H9 (cell line): Measurements from ENCODE around the gene GAR1. TPM values are rescaled to one million over a fixed set of nuclear protein-coding genes. Genes with fewer than 3 reads are reported as not detected.

Experiments
- DNase-seq: peaks from one replicate; pipeline ENCODE4 v3.0.0-alpha.2; 2017
- H2AFZ ChIP-seq: one replicate; pipeline ENCODE4 v1.6.1; 2013; ENCODE audit warnings: mild to moderate bottlenecking, low read length, control low read depth, moderate library complexity
- H2AK5ac ChIP-seq: 2 replicates; pipeline ENCODE4 v1.6.1; 2013; ENCODE audit warnings: low read length, control low read depth, mixed read lengths; ENCODE audit not compliant: insufficient read length
- H2BK120ac ChIP-seq: one replicate; pipeline ENCODE4 v1.6.1; 2013; ENCODE audit warnings: low read depth, mild to moderate bottlenecking, low read length, control low read depth, inconsistent platforms; ENCODE audit not compliant: poor library complexity, severe bottlenecking
- H2BK12ac ChIP-seq: 2 replicates; pipeline ENCODE4 v1.6.1; 2013; ENCODE audit warnings: low read length, control low read depth, mixed read lengths, low read depth; ENCODE audit not compliant: insufficient read length
- H2BK15ac ChIP-seq: 2 replicates; pipeline ENCODE4 v1.6.1; 2013; ENCODE audit warnings: low read depth, low read length, control low read depth
- H2BK20ac ChIP-seq: one replicate; pipeline ENCODE4 v1.6.1; 2013; ENCODE audit warnings: low read depth, mild to moderate bottlenecking, low read length, control low read depth, inconsistent platforms; ENCODE audit not compliant: poor library complexity, severe bottlenecking
- H2BK5ac ChIP-seq: 2 replicates; pipeline ENCODE4 v1.6.1; 2013; ENCODE audit warnings: low read length, control low read depth, mixed read lengths; ENCODE audit not compliant: insufficient read length
- H3K14ac ChIP-seq: 2 replicates; pipeline ENCODE4 v1.6.1; 2013; ENCODE audit warnings: low read length, control low read depth; ENCODE audit not compliant: insufficient read depth
- H3K18ac ChIP-seq: 2 replicates; pipeline ENCODE4 v1.6.1; 2013; ENCODE audit warnings: low read depth, mild to moderate bottlenecking, mixed read lengths, low read length, control low read depth; ENCODE audit not compliant: insufficient read length
- H3K23ac ChIP-seq: 2 replicates; pipeline ENCODE4 v1.6.1; 2013; ENCODE audit warnings: low read length, control low read depth, mixed read lengths, low read depth; ENCODE audit not compliant: insufficient read length
- H3K23me2 ChIP-seq: 2 replicates; pipeline ENCODE4 v1.6.1; 2013; ENCODE audit warnings: low read depth, mild to moderate bottlenecking, mixed read lengths, low read length, control low read depth; ENCODE audit not compliant: insufficient read length, poor library complexity, severe bottlenecking
- H3K27ac ChIP-seq: 2 replicates; pipeline ENCODE4 v1.5.1; 2013; ENCODE audit warnings: low read length, control low read depth, mixed read lengths, low read depth; ENCODE audit not compliant: insufficient read length
- H3K27me3 ChIP-seq: 2 replicates; pipeline ENCODE4 v1.6.1; 2013; ENCODE audit warnings: low read length, control low read depth, inconsistent platforms; ENCODE audit not compliant: insufficient read depth
- H3K4ac ChIP-seq: 2 replicates; pipeline ENCODE4 v1.6.1; 2013; ENCODE audit warnings: low read depth, mild to moderate bottlenecking, control low read depth, inconsistent platforms, low read length, moderate library complexity
- H3K4me1 ChIP-seq: 2 replicates; pipeline ENCODE4 v1.6.1; 2013; ENCODE audit warnings: low read length, control low read depth, inconsistent platforms; ENCODE audit not compliant: insufficient read depth
- H3K4me2 ChIP-seq: 2 replicates; pipeline ENCODE4 v1.6.1; 2013; ENCODE audit warnings: low read length, control low read depth, mixed read lengths; ENCODE audit not compliant: insufficient read length, insufficient read depth
- H3K56ac ChIP-seq: 2 replicates; pipeline ENCODE4 v1.6.1; 2013; ENCODE audit warnings: low read depth, mild to moderate bottlenecking, mixed read lengths, low read length, control low read depth; ENCODE audit not compliant: insufficient read length
- H3K79me1 ChIP-seq: 2 replicates; pipeline ENCODE4 v1.6.1; 2013; ENCODE audit warnings: low read depth, mild to moderate bottlenecking, moderate library complexity, low read length, control low read depth, inconsistent platforms; ENCODE audit not compliant: insufficient read depth, poor library complexity, severe bottlenecking
- H3K79me2 ChIP-seq: 2 replicates; pipeline ENCODE4 v1.6.1; 2013; ENCODE audit warnings: low read length, control low read depth, inconsistent platforms; ENCODE audit not compliant: insufficient read depth
- H3K9ac ChIP-seq: 2 replicates; pipeline ENCODE4 v1.6.1; 2013; ENCODE audit warnings: low read length, control low read depth, mixed read lengths; ENCODE audit not compliant: insufficient read length; ENCODE audit errors: extremely low read depth
- H3K9me3 ChIP-seq: one replicate; pipeline ENCODE4 v1.6.1; 2013; ENCODE audit warnings: low read depth, low read length, inconsistent platforms; ENCODE audit not compliant: control insufficient read depth
- H3T11ph ChIP-seq: one replicate; pipeline ENCODE4 v1.6.1; 2013; ENCODE audit warnings: mild to moderate bottlenecking, low read length, control low read depth, inconsistent platforms
- H4K20me1 ChIP-seq: one replicate; pipeline ENCODE4 v1.6.1; 2013; ENCODE audit not compliant: control insufficient read depth, insufficient read length, insufficient read depth
- H4K5ac ChIP-seq: 2 replicates; pipeline ENCODE4 v1.6.1; 2013; ENCODE audit warnings: low read depth, mild to moderate bottlenecking, mixed read lengths, low read length, control low read depth; ENCODE audit not compliant: insufficient read length
- H4K8ac ChIP-seq: replicated peaks from 2 replicates; pipeline ENCODE4 v1.6.1; 2013; ENCODE audit warnings: low read length, control low read depth, mixed read lengths, low read depth; ENCODE audit not compliant: insufficient read length
- H4K91ac ChIP-seq: 2 replicates; pipeline ENCODE4 v1.6.1; 2013; ENCODE audit warnings: low read depth, mild to moderate bottlenecking, moderate library complexity, mixed read lengths, low read length, control low read depth; ENCODE audit not compliant: insufficient read length
- H3K27ac Mint-ChIP-seq, 3 experiments: 2 replicates in 2 of 3; 3 replicates in 1 of 3; pipeline ENCODE4 v1.8.0; 2020 to 2021; ENCODE audit warnings: mixed read lengths in 3 of 3, mild to moderate bottlenecking in 1 of 3, moderate library complexity in 1 of 3
- H3K27me3 Mint-ChIP-seq: 2 replicates; pipeline ENCODE4 v1.8.0; 2021; ENCODE audit warnings: low read depth, mild to moderate bottlenecking, moderate library complexity, mixed read lengths
- H3K36me3 Mint-ChIP-seq, 3 experiments: 2 replicates in 2 of 3; 3 replicates in 1 of 3; pipeline ENCODE4 v1.8.0; 2020 to 2021; ENCODE audit warnings: low read depth in 3 of 3, mixed read lengths in 3 of 3; ENCODE audit not compliant: insufficient read depth in 1 of 3
- H3K4me1 Mint-ChIP-seq, 2 experiments: 2 replicates each; pipeline ENCODE4 v1.8.0; 2020; ENCODE audit warnings: mixed read lengths in 2 of 2
- H3K4me3 Mint-ChIP-seq, 2 experiments: 2 replicates in 1 of 2; 3 replicates in 1 of 2; pipeline ENCODE4 v1.8.0; 2020 to 2021; ENCODE audit warnings: mild to moderate bottlenecking in 2 of 2, mixed read lengths in 2 of 2, moderate library complexity in 1 of 2
- H3K9me3 Mint-ChIP-seq, 2 experiments: 2 replicates in 1 of 2; 3 replicates in 1 of 2; pipeline ENCODE4 v1.8.0; 2020; ENCODE audit warnings: mild to moderate bottlenecking in 2 of 2, mixed read lengths in 2 of 2, moderate library complexity in 1 of 2
- WGBS: extraction: QIAGEN DNeasy Blood & Tissue Kit; methylation state at CpG from one replicate; pipeline ENCODE4 v1.1.7; 2013; ENCODE audit warnings: missing lambda C conversion rate, low lambda C conversion rate, mixed read lengths; ENCODE audit not compliant: insufficient read length; ENCODE audit errors: extremely low coverage; 5-methylcytosine and 5-hydroxymethylcytosine counted together
- total RNA-seq: library from RNA; stranded (reverse); gene quantifications from 2 replicates; pipeline ENCODE4 v1.2.1, GENCODE V29; 2021
- TF ChIP-seq, protein P1 (sequence below): fragments of 200-600 bp; sonication (generic); conservative IDR thresholded peaks from 3 replicates; pipeline ENCODE4 v1.8.0; 2021; ENCODE audit warnings: antibody characterized with exemption, mild to moderate bottlenecking

GAR1 gene
- total RNA-seq, 1 experiment from 2014 or later = 45.3 TPM

DNA sequence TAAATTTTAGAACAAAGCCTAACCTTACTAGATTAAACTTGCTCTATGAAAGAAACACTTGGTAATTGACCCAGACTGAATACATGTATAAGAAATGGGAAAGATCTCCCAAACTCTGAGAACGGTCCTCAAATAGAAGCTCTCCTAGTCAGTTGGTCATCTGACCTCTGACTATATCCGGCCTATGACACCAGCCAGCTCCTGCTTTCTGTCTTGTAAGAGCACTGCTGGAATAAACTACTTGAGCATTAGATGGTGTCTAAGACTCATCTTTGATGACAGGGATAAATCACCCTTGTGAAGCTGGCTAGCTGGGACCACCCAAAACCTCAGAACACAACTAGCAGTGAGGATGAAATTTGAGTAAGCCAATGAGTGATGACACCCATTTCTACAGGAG, 56.5 kb downstream of the GAR1 start:
- no peak overlapping the region for H3K4me3 Mint-ChIP-seq
- Histone ChIP-seq H3K23ac (no peak overlapping the region), H3K79me1 (no peaks in the 10 kb centered on the region), H2BK12ac (no peak overlapping the region), H3K9ac (no peak overlapping the region), H3K27ac (no peak overlapping the region), H3K9me3 (no peaks in the 10 kb centered on the region), H3T11ph (no peak overlapping the region), H2AFZ (no peak overlapping the region), H3K27me3 (no peaks in the 10 kb centered on the region), H4K20me1 (no peaks in the 10 kb centered on the region), H4K91ac (no peak overlapping the region), H4K8ac (no peak overlapping the region), H3K4me2 (no peak overlapping the region), H2BK5ac (no peak overlapping the region), H3K18ac (no peak overlapping the region), H3K56ac (no peak overlapping the region), H3K4ac (no peak overlapping the region), H3K23me2 (no peaks in the 10 kb centered on the region), H3K14ac (no peak overlapping the region), H4K5ac (no peak overlapping the region), H2AK5ac (no peak overlapping the region), H2BK15ac (no peak overlapping the region), H3K79me2 (no peaks in the 10 kb centered on the region), H3K4me1 (no peaks in the 10 kb centered on the region), H2BK20ac (no peak overlapping the region), H2BK120ac (no peak overlapping the region)
- peaks cover 0 to 3% of the 10 kb centered on the region in 2 experiments; a peak in 2 of 5 replicates for H3K9me3 Mint-ChIP-seq
- no peaks in the 10 kb centered on the region; the same call in 1 of the 2 replicates for H3K27me3 Mint-ChIP-seq
- TF ChIP-seq, protein P1, sequence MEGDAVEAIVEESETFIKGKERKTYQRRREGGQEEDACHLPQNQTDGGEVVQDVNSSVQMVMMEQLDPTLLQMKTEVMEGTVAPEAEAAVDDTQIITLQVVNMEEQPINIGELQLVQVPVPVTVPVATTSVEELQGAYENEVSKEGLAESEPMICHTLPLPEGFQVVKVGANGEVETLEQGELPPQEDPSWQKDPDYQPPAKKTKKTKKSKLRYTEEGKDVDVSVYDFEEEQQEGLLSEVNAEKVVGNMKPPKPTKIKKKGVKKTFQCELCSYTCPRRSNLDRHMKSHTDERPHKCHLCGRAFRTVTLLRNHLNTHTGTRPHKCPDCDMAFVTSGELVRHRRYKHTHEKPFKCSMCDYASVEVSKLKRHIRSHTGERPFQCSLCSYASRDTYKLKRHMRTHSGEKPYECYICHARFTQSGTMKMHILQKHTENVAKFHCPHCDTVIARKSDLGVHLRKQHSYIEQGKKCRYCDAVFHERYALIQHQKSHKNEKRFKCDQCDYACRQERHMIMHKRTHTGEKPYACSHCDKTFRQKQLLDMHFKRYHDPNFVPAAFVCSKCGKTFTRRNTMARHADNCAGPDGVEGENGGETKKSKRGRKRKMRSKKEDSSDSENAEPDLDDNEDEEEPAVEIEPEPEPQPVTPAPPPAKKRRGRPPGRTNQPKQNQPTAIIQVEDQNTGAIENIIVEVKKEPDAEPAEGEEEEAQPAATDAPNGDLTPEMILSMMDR = no peak
- WGBS = no CpG with 5 or more reads among the region's 2 CpGs
- DNase-seq = no peak
- peaks cover 0 to 5% (median 0%) of the 10 kb centered on the region in 3 experiments; a peak in 2 of 7 replicates for H3K36me3 Mint-ChIP-seq
- H3K27ac Mint-ChIP-seq = no peak overlapping the region
- no peaks in the 10 kb centered on the region for H3K4me1 Mint-ChIP-seq
